Fibroblast of lung (primary cell): ENCODE measurements around the gene MARK3.

ENCODE experiments used
- EZH2 ChIP-seq: IDR thresholded peaks from 2 replicates; pipeline ENCODE4 v1.5.1; 2012; ENCODE audit warnings: low read length, control low read depth, mild to moderate bottlenecking; ENCODE audit errors: missing control alignments
- TF ChIP-seq, protein P1 (sequence below), 2 donors: IDR thresholded peaks in 1 of 2; conservative IDR thresholded peaks in 1 of 2; 1 replicate in 1 of 2; 2 replicates in 1 of 2; pipeline ENCODE4 v1.5.1; 2011 to 2012; ENCODE audit warnings: low read length in 2 of 2, control low read depth in 1 of 2, inconsistent platforms in 1 of 2, low read depth in 1 of 2, mild to moderate bottlenecking in 1 of 2

DNA sequence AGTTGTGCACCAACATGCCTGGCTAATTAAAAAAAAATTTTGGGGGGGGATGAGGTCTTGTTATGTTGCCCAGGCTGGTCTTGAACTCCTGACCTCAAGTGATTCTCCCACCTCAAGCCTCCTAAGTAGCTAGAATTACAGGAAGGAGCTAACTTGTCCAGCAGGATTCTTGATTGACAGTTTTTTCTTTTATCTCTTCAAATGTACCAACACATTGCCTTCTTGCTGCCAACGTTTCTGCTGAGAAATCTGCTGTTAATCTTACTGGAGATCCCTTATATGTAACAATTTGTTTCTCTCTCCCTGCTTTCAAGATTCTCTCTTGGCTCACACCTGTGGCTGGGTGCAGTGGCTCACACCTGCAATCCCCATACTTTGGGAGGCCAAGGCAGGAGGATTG, 22.4 kb upstream of the MARK3 start:
- TF ChIP-seq, protein P1, sequence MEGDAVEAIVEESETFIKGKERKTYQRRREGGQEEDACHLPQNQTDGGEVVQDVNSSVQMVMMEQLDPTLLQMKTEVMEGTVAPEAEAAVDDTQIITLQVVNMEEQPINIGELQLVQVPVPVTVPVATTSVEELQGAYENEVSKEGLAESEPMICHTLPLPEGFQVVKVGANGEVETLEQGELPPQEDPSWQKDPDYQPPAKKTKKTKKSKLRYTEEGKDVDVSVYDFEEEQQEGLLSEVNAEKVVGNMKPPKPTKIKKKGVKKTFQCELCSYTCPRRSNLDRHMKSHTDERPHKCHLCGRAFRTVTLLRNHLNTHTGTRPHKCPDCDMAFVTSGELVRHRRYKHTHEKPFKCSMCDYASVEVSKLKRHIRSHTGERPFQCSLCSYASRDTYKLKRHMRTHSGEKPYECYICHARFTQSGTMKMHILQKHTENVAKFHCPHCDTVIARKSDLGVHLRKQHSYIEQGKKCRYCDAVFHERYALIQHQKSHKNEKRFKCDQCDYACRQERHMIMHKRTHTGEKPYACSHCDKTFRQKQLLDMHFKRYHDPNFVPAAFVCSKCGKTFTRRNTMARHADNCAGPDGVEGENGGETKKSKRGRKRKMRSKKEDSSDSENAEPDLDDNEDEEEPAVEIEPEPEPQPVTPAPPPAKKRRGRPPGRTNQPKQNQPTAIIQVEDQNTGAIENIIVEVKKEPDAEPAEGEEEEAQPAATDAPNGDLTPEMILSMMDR (conservative IDR thresholded peaks at IDR 0.05 in 1 of 2, IDR thresholded peaks at IDR 0.05 in 1 of 2; ENCODE audit: low read depth in 1 of 2, low read length in 2 of 2) = no peak
- TF ChIP-seq EZH2 = no peak
